GM12891 (cell line): ENCODE data around the gene TACC2.

ENCODE experiments used
- POLR2A ChIP-seq: IDR thresholded peaks from 2 replicates; pipeline ENCODE4 v1.6.1; 2011; ENCODE audit warnings: low read depth, low read length, control low read depth
- POLR2AphosphoS5 ChIP-seq: IDR thresholded peaks from 2 replicates; pipeline ENCODE4 v1.6.1; 2011; ENCODE audit warnings: low read depth, low read length, control low read depth
- POU2F2 ChIP-seq: IDR thresholded peaks from 2 replicates; pipeline ENCODE4 v1.6.1; 2011; ENCODE audit warnings: low read depth, mild to moderate bottlenecking, control low read depth, low read length, moderate library complexity
- SPI1 ChIP-seq: IDR thresholded peaks from 2 replicates; pipeline ENCODE4 v1.6.1; 2011; ENCODE audit warnings: low read depth, low read length, control low read depth
- TAF1 ChIP-seq: IDR thresholded peaks from 2 replicates; pipeline ENCODE4 v1.6.1; 2011; ENCODE audit warnings: low read depth, low read length, control low read depth

DNA sequence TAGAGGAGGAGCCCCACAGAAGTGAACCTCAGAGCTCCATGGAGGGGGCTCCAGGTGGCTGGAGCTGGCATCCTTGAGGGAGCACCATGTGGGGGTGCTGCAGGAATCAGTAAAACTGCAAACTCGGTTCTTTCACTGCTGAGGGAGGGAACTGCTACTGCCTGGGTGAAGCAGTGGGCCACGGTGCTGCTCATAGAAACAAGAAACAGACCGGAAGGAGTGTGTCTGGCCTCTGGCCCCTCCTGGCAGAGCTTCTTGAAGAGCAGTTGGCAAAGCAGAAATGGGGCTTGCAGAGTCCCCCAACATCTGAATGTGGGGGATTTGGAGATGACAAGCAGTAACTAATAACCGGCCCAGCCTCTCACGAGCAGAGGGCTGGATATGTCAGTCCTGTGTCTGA is 23.8 kb downstream of the TACC2 start:
- TF ChIP-seq TAF1 (no peak), POLR2A (no peak), POU2F2 (no peak), SPI1 (no peak), POLR2AphosphoS5 (no peak)
